HG02678 (cell line): ENCODE results near the gene PPP4R4.
"Not testable (repeated sequence)": the region's sequence is repeated elsewhere in the genome, so short reads cannot be mapped to it uniquely, and the experiment has no call there.

ENCODE experiments used
- ATAC-seq: cut with Tn5 transposase; IDR thresholded peaks from one replicate; pipeline ENCODE4 v1.9.1; 2021; ENCODE audit warnings: mild to moderate bottlenecking, moderate library complexity; ENCODE audit not compliant: unreplicated experiment

The PPP4R4 gene

DNA sequence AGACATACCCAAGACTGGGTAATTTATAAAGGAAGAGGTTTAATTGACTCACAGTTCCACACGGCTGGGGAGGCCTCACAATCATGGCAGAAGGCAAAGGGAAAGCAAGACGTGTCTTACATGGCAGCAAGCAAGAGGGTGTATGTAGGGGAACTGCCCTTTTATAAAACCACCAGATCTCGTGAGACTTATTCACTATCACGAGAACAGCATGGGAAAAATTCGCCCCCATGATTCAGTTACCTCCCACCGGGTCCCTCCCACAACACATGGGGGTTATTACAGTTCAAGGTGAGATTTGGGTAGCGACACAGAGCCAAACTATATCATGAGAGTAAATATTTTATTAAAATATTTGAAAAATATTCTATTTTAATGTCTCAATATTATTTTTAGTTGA is 94.5 kb downstream of the PPP4R4 start:
- ATAC-seq: not testable (repeated sequence)

GRCh38 chr14:94269156-94269555 is 95.0 kb downstream of the PPP4R4 start:
- ATAC-seq: no peak

DNA sequence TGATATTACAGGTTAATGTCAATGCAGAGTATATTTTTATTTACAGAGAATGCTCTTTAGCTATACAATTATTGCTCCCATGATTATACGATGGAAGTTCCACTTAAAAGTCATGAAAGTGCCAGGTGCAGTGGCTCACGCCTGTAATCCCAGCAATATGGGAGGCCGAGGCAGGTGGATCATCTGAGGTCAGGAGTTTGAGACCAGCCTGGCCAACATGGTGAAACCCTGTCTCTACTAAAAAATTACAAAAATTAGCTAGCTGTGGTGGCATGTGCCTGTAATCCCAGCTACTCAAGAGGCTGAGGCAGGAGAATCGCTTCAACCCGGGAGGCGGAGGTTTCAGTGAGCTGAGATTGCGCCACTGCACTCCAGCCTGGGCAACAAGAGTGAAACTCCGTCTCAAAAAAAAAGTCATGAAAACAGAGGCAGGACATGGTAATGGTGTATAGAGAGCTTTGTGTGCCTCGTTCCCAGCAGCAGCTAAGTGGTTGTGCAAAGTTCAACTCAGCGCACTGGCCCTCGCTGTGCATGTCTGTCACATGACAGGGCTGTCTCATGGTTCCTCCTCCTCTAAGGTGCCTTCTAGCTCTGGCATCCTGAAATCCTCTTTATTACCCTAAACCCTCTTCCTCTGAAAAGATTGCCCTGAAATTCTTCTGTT is 102.9 kb downstream of the PPP4R4 start:
- not testable (repeated sequence) for ATAC-seq

GRCh38 chr14:94278731-94279130 is 104.6 kb downstream of the PPP4R4 start:
- ATAC-seq: no peak

GRCh38 chr14:94282991-94283723 is 109.0 kb downstream of the PPP4R4 start:
- no peak for ATAC-seq

- no peak for ATAC-seq
Measured at GRCh38 chr14:94284221-94284620, 110.1 kb downstream of the PPP4R4 start.

GRCh38 chr14:94285158-94285557 is 111.0 kb downstream of the PPP4R4 start:
- ATAC-seq: no peak

DNA sequence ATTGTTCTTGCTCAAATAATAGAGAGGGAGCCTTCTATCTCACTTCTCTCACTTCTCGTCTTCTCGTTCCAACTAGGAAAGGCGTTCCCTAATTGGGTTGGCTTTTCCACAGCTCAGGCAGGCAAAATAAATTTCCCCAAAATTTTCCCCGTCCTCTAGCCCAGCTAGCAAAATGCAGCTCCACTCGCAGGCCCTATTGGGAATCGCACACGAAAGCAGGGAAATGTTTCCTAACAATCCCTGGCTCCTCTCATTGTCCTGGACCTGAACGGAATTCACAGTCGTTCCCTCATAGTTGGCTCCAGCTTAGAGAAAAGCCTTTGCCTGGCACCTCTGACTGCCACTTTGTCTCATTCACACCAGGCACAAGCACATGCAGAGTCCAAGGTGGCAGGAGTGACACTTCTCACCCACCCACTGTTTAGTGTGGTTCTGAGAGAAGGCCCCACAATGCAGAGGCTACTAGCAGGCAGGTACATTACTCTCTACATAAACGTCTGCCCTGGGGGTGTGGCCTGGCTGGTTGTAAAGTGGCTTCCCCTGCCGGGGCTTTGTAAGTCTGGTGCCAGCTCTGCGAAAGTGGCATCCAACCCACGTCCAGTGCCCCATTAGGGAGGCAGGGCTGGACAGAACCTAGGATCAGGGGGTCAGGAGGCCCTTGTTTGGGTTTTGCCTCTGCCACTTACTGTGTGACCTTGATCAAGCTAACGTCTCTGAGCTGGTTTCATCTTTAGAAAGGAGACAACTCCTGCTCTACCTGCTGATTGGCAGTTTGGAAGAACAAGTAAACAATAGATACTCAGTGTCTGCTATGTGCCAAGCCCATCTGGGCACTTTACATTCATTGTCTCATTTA is 114.7 kb downstream of the PPP4R4 start:
- no peak for ATAC-seq

DNA sequence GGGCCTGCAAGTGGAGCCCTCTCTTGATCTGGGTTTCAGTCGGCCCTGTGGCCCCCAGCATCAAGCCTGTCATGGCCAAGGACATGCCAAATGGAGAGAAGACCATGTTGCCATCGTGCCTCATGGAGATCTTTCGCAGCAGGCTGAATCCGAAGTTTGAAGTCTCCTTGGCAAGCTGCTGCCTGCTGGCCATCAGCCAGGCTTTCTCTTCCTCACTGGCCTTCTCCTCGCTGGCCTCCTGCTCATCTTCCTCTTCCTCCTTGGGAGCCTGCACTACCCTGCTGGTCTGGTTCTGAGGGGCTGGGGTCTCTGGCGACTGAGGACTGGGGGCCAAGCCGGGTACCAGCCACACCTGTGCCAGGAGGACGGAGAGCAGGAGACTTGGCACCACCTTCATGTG is 116.1 kb downstream of the PPP4R4 start:
- ATAC-seq: no peak

DNA sequence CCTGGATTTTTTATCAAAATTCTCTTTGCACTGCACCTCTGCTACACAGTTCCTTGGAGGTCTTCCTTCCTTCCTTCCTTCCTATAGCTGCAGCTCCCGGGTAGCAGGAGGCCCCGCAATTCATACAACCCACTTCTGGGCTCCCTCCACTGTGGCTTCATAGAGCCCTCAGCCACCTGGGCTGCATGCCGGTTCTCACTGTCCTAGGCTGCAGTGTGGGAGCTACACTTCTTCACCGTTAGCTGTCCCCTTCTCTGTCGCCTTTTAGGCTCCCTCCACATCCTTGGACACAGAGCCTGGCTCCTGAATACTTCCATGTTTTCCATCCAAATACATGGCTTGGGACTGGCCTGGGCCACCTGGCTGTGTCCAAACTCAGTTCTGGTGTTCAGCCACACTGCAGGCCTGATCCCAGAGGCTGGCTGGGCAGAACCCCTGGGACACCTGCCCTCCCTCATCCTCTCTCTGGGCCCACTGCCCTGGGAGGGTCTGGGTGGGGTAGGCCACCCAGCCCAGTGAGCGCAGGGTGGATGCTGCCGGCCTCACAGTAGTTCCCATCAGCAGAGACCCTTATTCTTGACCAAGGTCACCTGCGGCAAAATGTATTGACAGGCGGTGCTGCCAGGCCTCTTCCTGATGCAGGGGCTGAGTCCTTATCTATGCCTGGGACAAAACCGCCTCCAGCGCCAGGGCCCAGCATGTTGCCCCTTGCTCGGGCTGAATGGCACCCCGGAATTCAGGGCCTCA is 117.2 kb downstream of the PPP4R4 start:
- ATAC-seq: no peak

GRCh38 chr14:94291906-94292525 is 117.9 kb downstream of the PPP4R4 start:
- ATAC-seq: no peak

DNA sequence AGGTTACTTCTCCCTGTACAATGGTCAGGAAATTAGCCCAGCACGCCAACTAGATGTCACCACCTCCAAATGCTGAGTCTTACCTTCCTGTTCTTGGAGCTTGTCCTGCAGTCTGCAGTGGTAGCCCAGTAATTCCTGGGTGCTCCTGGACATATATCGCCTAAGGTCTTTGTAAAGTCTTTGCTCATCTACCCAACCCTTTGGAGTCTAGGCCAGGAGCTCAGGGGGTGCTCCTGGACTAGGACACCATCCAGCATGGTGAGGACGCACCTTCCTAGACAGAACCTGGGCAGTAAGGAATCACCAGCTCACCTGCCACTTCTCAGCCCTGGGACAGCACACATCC is 118.4 kb downstream of the PPP4R4 start:
- ATAC-seq: no peak

DNA sequence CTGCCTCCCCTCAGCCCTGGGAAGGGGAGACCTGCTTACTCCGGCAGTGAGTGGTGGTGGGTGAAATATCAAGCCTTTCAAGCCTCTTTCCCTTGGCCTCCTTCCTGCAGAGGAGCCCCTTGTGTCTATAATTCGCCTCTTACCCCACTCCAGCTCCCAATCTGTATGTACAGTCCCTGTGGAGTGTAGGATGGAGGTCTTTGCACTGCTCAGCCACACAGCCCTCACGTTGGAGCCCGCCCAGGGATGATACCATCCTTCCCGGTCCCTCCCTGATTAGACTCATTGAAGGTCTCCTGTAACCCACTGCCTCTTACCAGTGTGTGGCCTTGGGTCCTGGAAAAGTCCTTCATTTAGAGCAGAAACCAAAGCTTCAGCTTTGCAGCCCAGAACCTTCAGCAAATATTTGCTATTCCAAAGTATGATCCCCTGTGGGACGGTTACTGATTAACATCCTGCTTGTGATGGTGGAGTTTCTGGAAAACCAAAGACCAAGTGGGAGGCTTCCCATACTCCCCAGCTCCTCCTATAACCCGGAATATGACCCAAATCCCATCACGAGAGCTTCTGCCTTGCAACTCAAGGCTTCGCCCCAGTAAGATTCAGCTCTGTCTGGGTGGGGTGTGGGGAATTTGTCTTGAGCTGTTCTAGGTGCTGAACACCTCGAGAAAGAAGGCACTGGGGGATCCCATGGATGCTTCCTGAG is 118.9 kb downstream of the PPP4R4 start, which contains the start of gene SERPINA10:
Gene SERPINA10 (minus strand): TSS at position 397 of the 706 bp plus-strand sequence. CDS start 2,675 bp downstream, outside the sequence.
- ATAC-seq: no peak

DNA sequence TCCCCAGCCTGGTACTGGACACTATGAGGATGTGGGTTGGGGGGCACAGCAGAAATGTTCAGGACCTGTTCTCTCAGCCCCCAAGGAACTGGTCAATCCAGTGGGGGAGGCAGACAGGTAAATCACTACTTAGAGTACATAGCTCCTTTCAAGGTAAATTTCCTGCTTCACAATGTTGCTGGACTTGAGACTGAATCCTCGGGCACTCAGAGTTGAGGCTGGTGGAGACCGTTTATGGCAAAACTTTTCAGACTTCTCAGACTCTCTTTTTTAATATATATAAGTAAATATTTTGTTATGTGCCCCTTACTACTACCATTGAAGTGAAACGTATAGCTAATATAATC is 119.4 kb downstream of the PPP4R4 start:
- ATAC-seq: no peak

- no peak for ATAC-seq
Measured at GRCh38 chr14:94295360-94296180, 121.4 kb downstream of the PPP4R4 start.

- ATAC-seq: not testable (repeated sequence)
Measured at GRCh38 chr14:94296181-94296545, 122.0 kb downstream of the PPP4R4 start.

- no peak for ATAC-seq
Measured at GRCh38 chr14:94298130-94298529, 124.0 kb downstream of the PPP4R4 start.

- no peak for ATAC-seq
Measured at GRCh38 chr14:94303111-94303510, 129.0 kb downstream of the PPP4R4 start.

- no peak for ATAC-seq
Measured at GRCh38 chr14:94304243-94304642, 130.1 kb downstream of the PPP4R4 start.
